H1 (cell line): ENCODE data around the gene RNF32. TPM values are rescaled to one million over a fixed set of nuclear protein-coding genes. Genes with fewer than 3 reads are reported as not detected.

ENCODE experiments used
- CTCF ChIA-PET: fragments of 300-600 bp; sonication (Branson Sonifier 250); formaldehyde crosslinking; loops from one replicate; lab custom pipeline; 2021; ENCODE audit not compliant: partially characterized antibody; lab: Charles Lee
- POLR2A ChIA-PET: fragments of 300-600 bp; sonication (Branson Sonifier 250); formaldehyde crosslinking; loops from one replicate; lab custom pipeline; 2021; ENCODE audit warnings: inconsistent platforms; ENCODE audit not compliant: partially characterized antibody; lab: Charles Lee
- DNase-seq, 2 experiments: peaks; one replicate each; pipeline versions ENCODE4 v3.0.0 to v3.0.0-alpha.2; 2010 to 2022; ENCODE audit warnings: low spot score in 2 of 2, low read depth in 1 of 2, mixed read lengths in 1 of 2
- FAIRE-seq: peaks from 2 replicates; lab custom pipeline; 2011; peaks lifted over from hg19 to GRCh38; lab: Jason Lieb, UNC
- H2AFZ ChIP-seq: 2 replicates; pipeline ENCODE4 v1.8.1; 2012; ENCODE audit warnings: low read length, inconsistent platforms
- H2AK5ac ChIP-seq: 2 replicates; pipeline ENCODE4 v1.6.1; 2013; ENCODE audit warnings: low read depth, low read length
- H2BK120ac ChIP-seq: replicated peaks from 2 replicates; pipeline ENCODE3; 2013; ENCODE audit warnings: low read depth, low read length, inconsistent platforms
- H2BK12ac ChIP-seq: 2 replicates; pipeline ENCODE4 v1.6.1; 2013; ENCODE audit warnings: low read depth, low read length
- H2BK15ac ChIP-seq: 2 replicates; pipeline ENCODE4 v1.6.1; 2013; ENCODE audit warnings: low read length
- H2BK20ac ChIP-seq: 2 replicates; pipeline ENCODE4 v1.6.1; 2013; ENCODE audit warnings: low read length
- H2BK5ac ChIP-seq: 2 replicates; pipeline ENCODE4 v1.6.1; 2013; ENCODE audit warnings: low read depth, low read length
- H3K14ac ChIP-seq: 2 replicates; pipeline ENCODE4 v1.6.1; 2013; ENCODE audit warnings: inconsistent platforms; ENCODE audit not compliant: insufficient read length
- H3K18ac ChIP-seq: 2 replicates; pipeline ENCODE4 v1.6.1; 2013; ENCODE audit warnings: low read length; ENCODE audit errors: extremely low read depth
- H3K23ac ChIP-seq: 2 replicates; pipeline ENCODE4 v1.6.1; 2013; ENCODE audit warnings: inconsistent platforms; ENCODE audit not compliant: insufficient read length
- H3K23me2 ChIP-seq: 2 replicates; pipeline ENCODE4 v1.6.1; 2013; ENCODE audit warnings: low read depth, low read length
- H3K27ac ChIP-seq: 2 replicates; pipeline ENCODE4 v1.6.1; 2011; ENCODE audit warnings: low read depth, low read length, inconsistent platforms
- H3K27me3 ChIP-seq, 4 experiments: replicated peaks in 1 of 4; 1 replicate in 1 of 4; 2 replicates in 3 of 4; pipeline versions ENCODE4 v1.6.1 to v1.8.1; 2011 to 2013; ENCODE audit warnings: low read length in 3 of 4, mild to moderate bottlenecking in 3 of 4, inconsistent platforms in 2 of 4, mixed read lengths in 2 of 4, moderate library complexity in 1 of 4; ENCODE audit not compliant: control insufficient read depth in 3 of 4, insufficient read depth in 3 of 4; ENCODE audit errors: extremely low read depth in 1 of 4
- H3K36me3 ChIP-seq, 4 experiments: 2 replicates each; pipeline versions ENCODE4 v1.6.1 to v1.8.1; 2011 to 2013; ENCODE audit warnings: mild to moderate bottlenecking in 4 of 4, low read length in 3 of 4, moderate library complexity in 2 of 4, control low read depth in 1 of 4, inconsistent platforms in 1 of 4; ENCODE audit not compliant: insufficient read depth in 4 of 4, control insufficient read depth in 2 of 4
- H3K4ac ChIP-seq: replicated peaks from 2 replicates; pipeline ENCODE3; 2013; ENCODE audit warnings: low read length, low read depth, mixed read lengths, inconsistent platforms; ENCODE audit not compliant: insufficient read length
- H3K4me1 ChIP-seq, 4 experiments: replicated peaks in 1 of 4; 1 replicate in 1 of 4; 2 replicates in 3 of 4; pipeline versions ENCODE4 v1.6.1 to v1.8.1; 2011 to 2013; ENCODE audit warnings: low read length in 3 of 4, inconsistent platforms in 2 of 4, mixed read lengths in 1 of 4; ENCODE audit not compliant: insufficient read depth in 4 of 4, control insufficient read depth in 3 of 4
- H3K4me2 ChIP-seq, 2 experiments: 2 replicates each; pipeline versions ENCODE4 v1.6.1 to v1.8.1; 2011 to 2013; ENCODE audit warnings: low read depth in 2 of 2, low read length in 2 of 2, control low read depth in 1 of 2, inconsistent platforms in 1 of 2, mild to moderate bottlenecking in 1 of 2; ENCODE audit not compliant: insufficient read depth in 1 of 2
- H3K4me3 ChIP-seq, 4 experiments: fragments of 200-600, 300-600 bp in 1 of 4; sonication (generic), shearing (Covaris generic), sonication (Bioruptor Twin) in 1 of 4; 2 replicates each; pipeline versions ENCODE4 v1.5.1 to v1.8.1; 2011 to 2016; ENCODE audit warnings: low read length in 4 of 4, low read depth in 3 of 4, control low read depth in 2 of 4, inconsistent platforms in 2 of 4, mild to moderate bottlenecking in 2 of 4, mixed read lengths in 1 of 4, moderate library complexity in 1 of 4; ENCODE audit not compliant: insufficient read depth in 2 of 4; ENCODE audit errors: extremely low read depth in 1 of 4
- H3K56ac ChIP-seq: replicated peaks from 2 replicates; pipeline ENCODE3; 2013; ENCODE audit warnings: low read depth, mild to moderate bottlenecking, mixed read lengths, low read length, inconsistent platforms; ENCODE audit not compliant: insufficient read length
- H3K79me1 ChIP-seq: 2 replicates; pipeline ENCODE4 v1.6.1; 2013; ENCODE audit warnings: low read depth, low read length, control low read depth
- H3K79me2 ChIP-seq, 2 experiments: 2 replicates each; pipeline versions ENCODE4 v1.6.1 to v1.8.1; 2012 to 2013; ENCODE audit warnings: low read length in 2 of 2, mild to moderate bottlenecking in 2 of 2, inconsistent platforms in 1 of 2; ENCODE audit not compliant: insufficient read depth in 2 of 2, control insufficient read depth in 1 of 2
- H3K9ac ChIP-seq, 4 experiments: replicated peaks in 1 of 4; 1 replicate in 1 of 4; 2 replicates in 3 of 4; pipeline versions ENCODE4 v1.6.1 to v1.8.1; 2011 to 2013; ENCODE audit warnings: low read depth in 3 of 4, low read length in 3 of 4, control low read depth in 2 of 4, mild to moderate bottlenecking in 2 of 4, moderate library complexity in 2 of 4, inconsistent platforms in 1 of 4; ENCODE audit errors: extremely low read depth in 1 of 4
- H3K9me3 ChIP-seq, 2 experiments: 2 replicates each; pipeline versions ENCODE4 v1.6.1 to v1.8.1; 2012 to 2013; ENCODE audit warnings: mild to moderate bottlenecking in 2 of 2, moderate library complexity in 2 of 2, control low read depth in 1 of 2, inconsistent platforms in 1 of 2, low read depth in 1 of 2, low read length in 1 of 2, mixed read lengths in 1 of 2; ENCODE audit not compliant: insufficient read depth in 2 of 2
- H4K20me1 ChIP-seq, 2 experiments: replicated peaks in 1 of 2; 2 replicates each; pipeline versions ENCODE3 to v1.8.1; 2011 to 2013; ENCODE audit warnings: inconsistent platforms in 2 of 2, low read length in 2 of 2, mild to moderate bottlenecking in 1 of 2; ENCODE audit not compliant: insufficient read depth in 2 of 2, control insufficient read depth in 1 of 2
- H4K5ac ChIP-seq: 2 replicates; pipeline ENCODE4 v1.6.1; 2013; ENCODE audit warnings: low read length, low read depth, mixed read lengths, inconsistent platforms; ENCODE audit not compliant: insufficient read length
- H4K8ac ChIP-seq: 2 replicates; pipeline ENCODE4 v1.8.0; 2013; ENCODE audit warnings: mild to moderate bottlenecking, moderate library complexity, low read length, inconsistent platforms; ENCODE audit not compliant: insufficient read depth; ENCODE audit errors: extremely low read depth
- H4K91ac ChIP-seq: replicated peaks from 2 replicates; pipeline ENCODE3; 2013; ENCODE audit warnings: low read length, mixed read lengths, inconsistent platforms; ENCODE audit not compliant: insufficient read length
- EGR1 ChIP-seq: IDR thresholded peaks from 2 replicates; pipeline ENCODE4 v1.6.1; 2011; ENCODE audit warnings: low read depth, low read length, borderline replicate concordance
- RFX5 ChIP-seq: IDR thresholded peaks from 2 replicates; pipeline ENCODE4 v1.6.1; 2011; ENCODE audit warnings: low read depth, low read length, improper control_type of control experiment, borderline replicate concordance
- SUZ12 ChIP-seq: fragments of 200-600 bp; sonication (generic); IDR thresholded peaks from 2 replicates; pipeline ENCODE4 v1.6.1; 2012; ENCODE audit warnings: mild to moderate bottlenecking, inconsistent platforms, low read length, moderate library complexity, mixed read lengths
- TAF1 ChIP-seq: IDR thresholded peaks from 2 replicates; pipeline ENCODE4 v1.6.1; 2011; ENCODE audit warnings: mild to moderate bottlenecking, low read depth, low read length
- WGBS, 2 experiments: shearing (Covaris generic) in 1 of 2; methylation state at CpG; one replicate each; pipeline versions ENCODE4 v1.1.6 to v1.1.7; 2013 to 2015; ENCODE audit warnings: low lambda C conversion rate in 2 of 2, mixed read lengths in 2 of 2, inconsistent platforms in 1 of 2, low coverage in 1 of 2, missing lambda C conversion rate in 1 of 2; ENCODE audit not compliant: insufficient replicate concordance in 2 of 2, insufficient coverage in 1 of 2, insufficient read length in 1 of 2; ENCODE audit errors: extremely low coverage in 1 of 2, missing lambda C conversion rate in 1 of 2; 5-methylcytosine and 5-hydroxymethylcytosine counted together
- polyA plus RNA-seq, 7 experiments: library from polyadenylated mRNA; depleted of rRNA in 3 of 7; stranded (reverse) in 5 of 7; unstranded in 2 of 7; fragments of >200 nt in 5 of 7; fragments of 200-250 nt in 2 of 7; gene quantifications; 1 replicate in 5 of 7; 2 replicates in 1 of 7; 4 replicates in 1 of 7; pipeline versions ENCODE4 v1.2.1 to v1.2.3, GENCODE V29; 2011 to 2013; ENCODE audit warnings: missing spikeins in 2 of 7, mixed read lengths in 2 of 7
- total RNA-seq: library from RNA; stranded (reverse); fragmentation: NEBNext Ultra II Directional; extraction: Animal tissue kit (Norgen Biotek cat#: 25700); gene quantifications from 2 replicates; pipeline ENCODE4 v1.2.1, GENCODE V29; 2021

The RNF32 gene
- total and polyA plus RNA-seq, 2 of the 8 experiments (the other 6 are each of a cell fraction or from before 2014, with no cell fraction given) = 0.48 to 1.2 TPM

DNA sequence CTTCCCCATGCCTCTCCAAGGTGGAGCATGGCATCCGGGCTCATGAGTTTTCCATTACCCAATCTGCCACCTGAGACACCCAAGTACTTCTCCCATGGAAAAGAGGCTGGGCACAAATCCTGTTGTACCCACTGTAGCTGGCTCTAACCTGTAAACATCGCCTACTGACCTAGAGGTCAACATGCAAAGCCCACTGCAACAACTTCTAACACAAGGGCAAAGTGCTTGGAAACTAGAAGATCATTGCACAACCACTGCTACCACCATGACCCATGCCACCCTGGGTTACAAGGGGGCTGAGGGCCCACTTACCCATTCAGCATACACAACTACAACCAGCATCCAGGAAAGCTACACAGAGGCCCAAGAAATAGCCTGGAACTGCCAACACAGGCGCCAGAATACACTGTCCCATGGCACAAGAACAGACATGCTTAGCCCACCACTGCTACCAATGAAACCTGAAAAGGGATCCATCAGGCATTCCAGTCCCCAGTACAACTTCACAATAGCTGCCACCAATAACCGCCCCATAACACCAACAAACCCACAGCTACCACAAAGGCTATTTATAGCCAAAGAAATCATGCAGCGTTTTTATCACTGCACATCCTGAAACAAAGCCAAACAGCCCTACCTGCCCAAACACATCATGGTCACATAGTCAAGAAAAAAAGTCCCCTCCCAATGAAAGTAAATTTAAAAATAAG, 63.4 kb downstream of the RNF32 start:
- no peak overlapping the region for H3K14ac ChIP-seq
- 73% methylated on average over 5 of the region's 5 CpGs; no CpG with 5 or more reads in 1 of the 2 experiments for WGBS, 2 experiments
- no peak overlapping the region for H4K5ac ChIP-seq
- H3K9me3 ChIP-seq = peaks cover 0 to 4% of the 10 kb centered on the region in 2 experiments; a peak in 1 of 4 replicates
- H4K8ac ChIP-seq = no peak overlapping the region
- no peaks in the 10 kb centered on the region for H3K4me1 ChIP-seq
- H3K4me3 ChIP-seq = no peak overlapping the region
- H2BK20ac ChIP-seq = no peak overlapping the region
- 0 out of 2 replicates have a peak overlapping the region, but pooled peaks have one; percentile 39 for H2BK12ac ChIP-seq
- H2BK5ac ChIP-seq = no peak overlapping the region; the same call in 1 of the 2 replicates
- ChIA-PET CTCF (no interaction called here), POLR2A (no interaction called here)
- no peaks in the 10 kb centered on the region; a peak in 1 of 8 replicates for H3K36me3 ChIP-seq
- no peak overlapping the region for H2BK15ac ChIP-seq
- no peak overlapping the region for H3K4ac ChIP-seq
- no peaks in the 10 kb centered on the region for H3K23me2 ChIP-seq
- no peak overlapping the region for H3K18ac ChIP-seq
- no peak overlapping the region for H3K23ac ChIP-seq
- TF ChIP-seq TAF1 (no peak), SUZ12 (no peak), RFX5 (no peak), EGR1 (no peak)
- no peak overlapping the region for H3K27ac ChIP-seq
- H2AFZ ChIP-seq = no peak overlapping the region
- no peak overlapping the region for H2AK5ac ChIP-seq
- H3K27me3 ChIP-seq = no peaks in the 10 kb centered on the region
- peaks cover 0 to 2% of the 10 kb centered on the region in 2 experiments for H4K20me1 ChIP-seq
- H3K79me2 ChIP-seq = no peaks in the 10 kb centered on the region
- no peak for FAIRE-seq
- no peak for DNase-seq
- H3K79me1 ChIP-seq = no peaks in the 10 kb centered on the region
- no peak overlapping the region for H4K91ac ChIP-seq
- no peak overlapping the region for H3K56ac ChIP-seq
- no peak overlapping the region for H3K4me2 ChIP-seq
- no peak overlapping the region for H3K9ac ChIP-seq
- H2BK120ac ChIP-seq = no peak overlapping the region
